Liver (tissue), 9 donors: Measurements from ENCODE around the gene HDLBP. TPM values are rescaled to one million over a fixed set of nuclear protein-coding genes. Genes with fewer than 3 reads are reported as not detected.

Experiments used
- DNase-seq: peaks from one replicate; pipeline ENCODE4 v3.0.0-alpha.2; 2017; ENCODE audit warnings: low spot score
- H3K27ac ChIP-seq, 2 donors: one replicate each; pipeline ENCODE4 v1.7.0; 2013; ENCODE audit warnings: inconsistent platforms in 2 of 2, low read length in 2 of 2, control low read depth in 1 of 2, low read depth in 1 of 2, mild to moderate bottlenecking in 1 of 2
- H3K27me3 ChIP-seq, 4 donors: one replicate each; pipeline versions ENCODE4 v1.6.1 to v1.7.0; 2013; ENCODE audit warnings: low read length in 3 of 4, inconsistent platforms in 1 of 4, mild to moderate bottlenecking in 1 of 4, moderate library complexity in 1 of 4; ENCODE audit not compliant: control insufficient read depth in 4 of 4, insufficient read depth in 4 of 4
- H3K36me3 ChIP-seq, 4 donors: one replicate each; pipeline versions ENCODE4 v1.6.1 to v1.7.0; 2013; ENCODE audit warnings: low read length in 3 of 4, mild to moderate bottlenecking in 3 of 4, low read depth in 1 of 4, moderate library complexity in 1 of 4; ENCODE audit not compliant: control insufficient read depth in 4 of 4, insufficient read depth in 3 of 4
- H3K4me1 ChIP-seq, 4 donors: one replicate each; pipeline versions ENCODE4 v1.6.1 to v1.7.0; 2013; ENCODE audit warnings: low read length in 3 of 4, mild to moderate bottlenecking in 3 of 4, moderate library complexity in 1 of 4; ENCODE audit not compliant: control insufficient read depth in 4 of 4, insufficient read depth in 4 of 4
- H3K4me3 ChIP-seq, 3 donors: one replicate each; pipeline versions ENCODE4 v1.6.1 to v1.7.0; 2013; ENCODE audit warnings: low read length in 3 of 3, control low read depth in 1 of 3, low read depth in 1 of 3, mild to moderate bottlenecking in 1 of 3
- H3K9ac ChIP-seq, 2 donors: one replicate each; pipeline ENCODE4 v1.7.0; 2013; ENCODE audit warnings: low read length in 2 of 2, mild to moderate bottlenecking in 2 of 2, moderate library complexity in 2 of 2, control low read depth in 1 of 2, low read depth in 1 of 2
- H3K9me3 ChIP-seq, 4 donors: one replicate each; pipeline versions ENCODE4 v1.6.1 to v1.7.0; 2013; ENCODE audit warnings: low read length in 3 of 4; ENCODE audit not compliant: control insufficient read depth in 4 of 4
- EGR1 ChIP-seq, 2 donors: IDR thresholded peaks; 2 replicates each; pipeline ENCODE4 v1.6.1; 2016 to 2018; ENCODE audit warnings: antibody characterized with exemption in 2 of 2, low read depth in 2 of 2
- FOXA1 ChIP-seq: IDR thresholded peaks from 2 replicates; pipeline ENCODE4 v1.6.1; 2016; ENCODE audit warnings: antibody characterized with exemption
- FOXA2 ChIP-seq: IDR thresholded peaks from 2 replicates; pipeline ENCODE4 v1.6.1; 2016; ENCODE audit warnings: antibody characterized with exemption
- GABPA ChIP-seq, 2 donors: IDR thresholded peaks in 1 of 2; conservative IDR thresholded peaks in 1 of 2; 2 replicates each; pipeline ENCODE4 v1.6.1; 2016; ENCODE audit warnings: antibody characterized with exemption in 2 of 2, mild to moderate bottlenecking in 1 of 2, moderate library complexity in 1 of 2
- HNF4A ChIP-seq, 2 donors: conservative IDR thresholded peaks; 2 replicates each; pipeline ENCODE4 v1.6.1; 2016; ENCODE audit warnings: antibody characterized with exemption in 2 of 2, mild to moderate bottlenecking in 2 of 2
- HNF4G ChIP-seq: IDR thresholded peaks from 2 replicates; pipeline ENCODE4 v1.6.1; 2016; ENCODE audit warnings: antibody characterized with exemption
- JUND ChIP-seq, 2 donors: IDR thresholded peaks; 2 replicates each; pipeline ENCODE4 v1.6.1; 2016; ENCODE audit warnings: antibody characterized with exemption in 2 of 2
- NR2F2 ChIP-seq: IDR thresholded peaks from 2 replicates; pipeline ENCODE4 v1.6.1; 2016; ENCODE audit warnings: antibody characterized with exemption
- RAD21 ChIP-seq, 2 donors: IDR thresholded peaks; 2 replicates each; pipeline ENCODE4 v1.6.1; 2016; ENCODE audit warnings: antibody characterized with exemption in 2 of 2, mild to moderate bottlenecking in 2 of 2
- RXRA ChIP-seq, 2 donors: IDR thresholded peaks; 2 replicates each; pipeline ENCODE4 v1.6.1; 2017 to 2018; ENCODE audit warnings: antibody characterized with exemption in 2 of 2, mild to moderate bottlenecking in 1 of 2
- SP1 ChIP-seq: IDR thresholded peaks from 2 replicates; pipeline ENCODE4 v1.6.1; 2018; ENCODE audit warnings: antibody characterized with exemption, mild to moderate bottlenecking
- TAF1 ChIP-seq: conservative IDR thresholded peaks from 2 replicates; pipeline ENCODE4 v1.6.1; 2016; ENCODE audit warnings: antibody characterized with exemption, mild to moderate bottlenecking
- YY1 ChIP-seq: IDR thresholded peaks from 2 replicates; pipeline ENCODE4 v1.6.1; 2016; ENCODE audit warnings: antibody characterized with exemption, mild to moderate bottlenecking
- WGBS: extraction: QIAGEN DNeasy Blood & Tissue Kit; methylation state at CpG from one replicate; pipeline ENCODE4 v1.1.7; 2013; 5-methylcytosine and 5-hydroxymethylcytosine counted together
- polyA plus RNA-seq, 2 donors: library from polyadenylated mRNA; stranded (reverse) in 1 of 2; unstranded in 1 of 2; fragments of 200-250 nt in 1 of 2; fragments of >200 nt in 1 of 2; fragmentation: Nextera tagmentation in 1 of 2; extraction: Ambion mirVana in 1 of 2; gene quantifications; one replicate each; pipeline versions ENCODE4 v1.2.1 to v1.2.3, GENCODE V29; 2013 to 2015
- total RNA-seq, 2 donors: library from RNA; depleted of rRNA; stranded (reverse); fragments of >200 nt; gene quantifications; one replicate each; pipeline ENCODE4 v1.2.3, GENCODE V29; 2014
- TF ChIP-seq, protein P1 (sequence below): IDR thresholded peaks from 2 replicates; pipeline ENCODE4 v1.6.1; 2016; ENCODE audit warnings: antibody characterized with exemption
- TF ChIP-seq, protein P2 (sequence below): fragments of 150-350 bp; IDR thresholded peaks from 2 replicates; pipeline ENCODE4 v1.5.1; 2017; ENCODE audit warnings: improper control_type of control experiment, low read depth, low read length; ENCODE audit not compliant: missing input control
- TF ChIP-seq, protein P3 (sequence below): IDR thresholded peaks from 2 replicates; pipeline ENCODE4 v1.6.1; 2016; ENCODE audit warnings: antibody characterized with exemption
- TF ChIP-seq, protein P4 (sequence below): IDR thresholded peaks from 2 replicates; pipeline ENCODE4 v1.6.1; 2016; ENCODE audit warnings: antibody characterized with exemption, mild to moderate bottlenecking
- TF ChIP-seq, protein P5 (sequence below): IDR thresholded peaks from 2 replicates; pipeline ENCODE4 v1.6.1; 2016; ENCODE audit warnings: antibody characterized with exemption
- donor health status: healthy.
- donor health status: healthy.
- donor health status: healthy.
- donor health status: healthy.
- donor health status: healthy.

HDLBP gene
- total and polyA plus RNA-seq, 4 donors, result 219 to 580 (median 258) TPM

DNA sequence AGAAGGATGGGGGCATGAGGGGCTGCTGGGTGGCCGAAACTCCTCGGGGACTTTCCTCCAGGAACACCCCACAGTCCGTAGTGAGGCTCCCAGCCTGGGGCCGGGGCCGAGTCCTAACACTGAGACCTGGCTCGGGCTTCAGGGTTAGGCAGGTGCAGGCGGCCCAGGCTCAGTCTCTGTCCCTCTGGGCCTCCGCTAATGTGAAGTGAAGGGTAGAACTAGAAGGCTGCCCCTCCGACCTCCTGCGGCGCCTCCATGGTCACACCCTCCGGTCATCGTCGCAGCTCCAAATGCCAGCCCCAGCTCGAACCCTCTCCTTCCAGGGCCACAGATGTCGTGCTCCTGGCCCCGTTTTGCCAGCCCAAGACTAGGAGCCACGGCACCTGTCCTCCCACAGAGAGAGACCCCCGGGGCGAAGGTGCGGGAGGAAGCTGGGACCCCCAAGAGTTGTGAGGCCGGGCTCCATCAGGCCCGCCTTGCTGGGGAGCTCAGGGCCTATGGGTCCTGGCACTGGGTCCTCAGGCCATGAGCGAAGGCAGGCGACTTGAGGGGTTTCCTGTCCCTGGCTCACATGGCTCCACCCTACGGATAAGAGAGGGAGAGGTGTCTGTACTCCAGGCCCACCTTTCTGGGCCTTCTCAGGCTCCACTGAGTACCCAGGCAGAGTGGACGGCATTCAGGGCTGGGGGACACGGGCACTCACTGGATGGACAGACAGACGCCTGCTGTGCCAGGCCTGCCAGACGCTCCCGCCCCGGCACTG lies 126.2 kb downstream of the HDLBP start:
- no peak for DNase-seq
- Histone ChIP-seq H3K36me3 (no peaks in the 10 kb centered on the region), H3K4me1 (no peaks in the 10 kb centered on the region), H3K27ac (no peak overlapping the region), H3K9me3 (no peaks in the 10 kb centered on the region), H3K4me3 (no peak overlapping the region), H3K27me3 (no peaks in the 10 kb centered on the region), H3K9ac (no peak overlapping the region)
- WGBS, result 95% methylated on average over 32 of the region's 32 CpGs
- TF ChIP-seq RXRA (IDR thresholded peaks at IDR 0.05) (no peak), GABPA (IDR thresholded peaks at IDR 0.05 in 1 of 2, conservative IDR thresholded peaks at IDR 0.05 in 1 of 2) (no peak), HNF4A (conservative IDR thresholded peaks at IDR 0.05) (no peak), FOXA1 (no peak), JUND (IDR thresholded peaks at IDR 0.05) (no peak), NR2F2 (no peak), RAD21 (IDR thresholded peaks at IDR 0.05) (no peak), SP1 (no peak), YY1 (no peak), FOXA2 (no peak), HNF4G (no peak), EGR1 (IDR thresholded peaks at IDR 0.05; ENCODE audit: low read depth in 2 of 2) (no peak), TAF1 (no peak)
- TF ChIP-seq, protein P1, sequence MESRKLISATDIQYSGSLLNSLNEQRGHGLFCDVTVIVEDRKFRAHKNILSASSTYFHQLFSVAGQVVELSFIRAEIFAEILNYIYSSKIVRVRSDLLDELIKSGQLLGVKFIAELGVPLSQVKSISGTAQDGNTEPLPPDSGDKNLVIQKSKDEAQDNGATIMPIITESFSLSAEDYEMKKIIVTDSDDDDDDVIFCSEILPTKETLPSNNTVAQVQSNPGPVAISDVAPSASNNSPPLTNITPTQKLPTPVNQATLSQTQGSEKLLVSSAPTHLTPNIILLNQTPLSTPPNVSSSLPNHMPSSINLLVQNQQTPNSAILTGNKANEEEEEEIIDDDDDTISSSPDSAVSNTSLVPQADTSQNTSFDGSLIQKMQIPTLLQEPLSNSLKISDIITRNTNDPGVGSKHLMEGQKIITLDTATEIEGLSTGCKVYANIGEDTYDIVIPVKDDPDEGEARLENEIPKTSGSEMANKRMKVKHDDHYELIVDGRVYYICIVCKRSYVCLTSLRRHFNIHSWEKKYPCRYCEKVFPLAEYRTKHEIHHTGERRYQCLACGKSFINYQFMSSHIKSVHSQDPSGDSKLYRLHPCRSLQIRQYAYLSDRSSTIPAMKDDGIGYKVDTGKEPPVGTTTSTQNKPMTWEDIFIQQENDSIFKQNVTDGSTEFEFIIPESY, result no peak
- TF ChIP-seq, protein P2, sequence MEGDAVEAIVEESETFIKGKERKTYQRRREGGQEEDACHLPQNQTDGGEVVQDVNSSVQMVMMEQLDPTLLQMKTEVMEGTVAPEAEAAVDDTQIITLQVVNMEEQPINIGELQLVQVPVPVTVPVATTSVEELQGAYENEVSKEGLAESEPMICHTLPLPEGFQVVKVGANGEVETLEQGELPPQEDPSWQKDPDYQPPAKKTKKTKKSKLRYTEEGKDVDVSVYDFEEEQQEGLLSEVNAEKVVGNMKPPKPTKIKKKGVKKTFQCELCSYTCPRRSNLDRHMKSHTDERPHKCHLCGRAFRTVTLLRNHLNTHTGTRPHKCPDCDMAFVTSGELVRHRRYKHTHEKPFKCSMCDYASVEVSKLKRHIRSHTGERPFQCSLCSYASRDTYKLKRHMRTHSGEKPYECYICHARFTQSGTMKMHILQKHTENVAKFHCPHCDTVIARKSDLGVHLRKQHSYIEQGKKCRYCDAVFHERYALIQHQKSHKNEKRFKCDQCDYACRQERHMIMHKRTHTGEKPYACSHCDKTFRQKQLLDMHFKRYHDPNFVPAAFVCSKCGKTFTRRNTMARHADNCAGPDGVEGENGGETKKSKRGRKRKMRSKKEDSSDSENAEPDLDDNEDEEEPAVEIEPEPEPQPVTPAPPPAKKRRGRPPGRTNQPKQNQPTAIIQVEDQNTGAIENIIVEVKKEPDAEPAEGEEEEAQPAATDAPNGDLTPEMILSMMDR, result no peak
- TF ChIP-seq, protein P3, sequence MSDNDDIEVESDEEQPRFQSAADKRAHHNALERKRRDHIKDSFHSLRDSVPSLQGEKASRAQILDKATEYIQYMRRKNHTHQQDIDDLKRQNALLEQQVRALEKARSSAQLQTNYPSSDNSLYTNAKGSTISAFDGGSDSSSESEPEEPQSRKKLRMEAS, result no peak
- TF ChIP-seq, protein P4, sequence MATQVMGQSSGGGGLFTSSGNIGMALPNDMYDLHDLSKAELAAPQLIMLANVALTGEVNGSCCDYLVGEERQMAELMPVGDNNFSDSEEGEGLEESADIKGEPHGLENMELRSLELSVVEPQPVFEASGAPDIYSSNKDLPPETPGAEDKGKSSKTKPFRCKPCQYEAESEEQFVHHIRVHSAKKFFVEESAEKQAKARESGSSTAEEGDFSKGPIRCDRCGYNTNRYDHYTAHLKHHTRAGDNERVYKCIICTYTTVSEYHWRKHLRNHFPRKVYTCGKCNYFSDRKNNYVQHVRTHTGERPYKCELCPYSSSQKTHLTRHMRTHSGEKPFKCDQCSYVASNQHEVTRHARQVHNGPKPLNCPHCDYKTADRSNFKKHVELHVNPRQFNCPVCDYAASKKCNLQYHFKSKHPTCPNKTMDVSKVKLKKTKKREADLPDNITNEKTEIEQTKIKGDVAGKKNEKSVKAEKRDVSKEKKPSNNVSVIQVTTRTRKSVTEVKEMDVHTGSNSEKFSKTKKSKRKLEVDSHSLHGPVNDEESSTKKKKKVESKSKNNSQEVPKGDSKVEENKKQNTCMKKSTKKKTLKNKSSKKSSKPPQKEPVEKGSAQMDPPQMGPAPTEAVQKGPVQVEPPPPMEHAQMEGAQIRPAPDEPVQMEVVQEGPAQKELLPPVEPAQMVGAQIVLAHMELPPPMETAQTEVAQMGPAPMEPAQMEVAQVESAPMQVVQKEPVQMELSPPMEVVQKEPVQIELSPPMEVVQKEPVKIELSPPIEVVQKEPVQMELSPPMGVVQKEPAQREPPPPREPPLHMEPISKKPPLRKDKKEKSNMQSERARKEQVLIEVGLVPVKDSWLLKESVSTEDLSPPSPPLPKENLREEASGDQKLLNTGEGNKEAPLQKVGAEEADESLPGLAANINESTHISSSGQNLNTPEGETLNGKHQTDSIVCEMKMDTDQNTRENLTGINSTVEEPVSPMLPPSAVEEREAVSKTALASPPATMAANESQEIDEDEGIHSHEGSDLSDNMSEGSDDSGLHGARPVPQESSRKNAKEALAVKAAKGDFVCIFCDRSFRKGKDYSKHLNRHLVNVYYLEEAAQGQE, result no peak
- TF ChIP-seq, protein P5, sequence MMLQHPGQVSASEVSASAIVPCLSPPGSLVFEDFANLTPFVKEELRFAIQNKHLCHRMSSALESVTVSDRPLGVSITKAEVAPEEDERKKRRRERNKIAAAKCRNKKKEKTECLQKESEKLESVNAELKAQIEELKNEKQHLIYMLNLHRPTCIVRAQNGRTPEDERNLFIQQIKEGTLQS, result no peak
